T-helper 9 cell (primary cell): ENCODE results near the gene SCGN.

Experiments
- DNase-seq: peaks from one replicate; pipeline ENCODE4 v3.0.0-alpha.2; 2020
- total RNA-seq, 2 donors: gene quantifications; one replicate each; lab custom pipeline; 2026; lab: John Stamatoyannopoulos, UW

The SCGN gene, protein sequence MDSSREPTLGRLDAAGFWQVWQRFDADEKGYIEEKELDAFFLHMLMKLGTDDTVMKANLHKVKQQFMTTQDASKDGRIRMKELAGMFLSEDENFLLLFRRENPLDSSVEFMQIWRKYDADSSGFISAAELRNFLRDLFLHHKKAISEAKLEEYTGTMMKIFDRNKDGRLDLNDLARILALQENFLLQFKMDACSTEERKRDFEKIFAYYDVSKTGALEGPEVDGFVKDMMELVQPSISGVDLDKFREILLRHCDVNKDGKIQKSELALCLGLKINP
- total RNA-seq = 0 reads per million in 2 donors

DNA sequence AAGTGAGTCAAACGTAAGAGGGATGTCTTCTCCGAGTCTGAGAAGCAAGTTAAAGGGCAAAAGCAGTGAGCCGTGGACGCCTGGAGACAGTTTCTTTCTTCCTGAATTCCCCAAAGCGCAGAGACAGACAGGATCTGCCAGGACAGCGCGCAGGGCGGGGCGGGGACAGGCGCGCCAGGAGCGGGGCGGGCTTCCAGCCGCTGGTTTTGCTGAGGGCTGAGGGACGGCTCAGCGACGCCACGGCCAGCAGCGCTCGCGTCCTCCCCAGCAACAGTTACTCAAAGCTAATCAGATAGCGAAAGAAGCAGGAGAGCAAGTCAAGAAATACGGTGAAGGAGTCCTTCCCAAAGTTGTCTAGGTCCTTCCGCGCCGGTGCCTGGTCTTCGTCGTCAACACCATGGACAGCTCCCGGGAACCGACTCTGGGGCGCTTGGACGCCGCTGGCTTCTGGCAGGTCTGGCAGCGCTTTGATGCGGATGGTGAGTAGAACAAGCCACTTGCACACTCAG, at the start of gene SCGN:
TSS of gene SCGN (plus strand) at position 209 of the 509 bp plus-strand sequence. CDS start at position 398, 189 bp downstream.
- peak; percentile 20 for DNase-seq

- DNase-seq = no peak
Measured at GRCh38 chr6:25602674-25602982, 49.4 kb upstream of the SCGN start.

- DNase-seq = no peak
Measured at GRCh38 chr6:25603251-25603650, 48.8 kb upstream of the SCGN start.

GRCh38 chr6:25606151-25606550, 45.9 kb upstream of the SCGN start:
- DNase-seq = no peak

- no peak for DNase-seq
Measured at GRCh38 chr6:25608558-25609174, 43.3 kb upstream of the SCGN start.

DNA sequence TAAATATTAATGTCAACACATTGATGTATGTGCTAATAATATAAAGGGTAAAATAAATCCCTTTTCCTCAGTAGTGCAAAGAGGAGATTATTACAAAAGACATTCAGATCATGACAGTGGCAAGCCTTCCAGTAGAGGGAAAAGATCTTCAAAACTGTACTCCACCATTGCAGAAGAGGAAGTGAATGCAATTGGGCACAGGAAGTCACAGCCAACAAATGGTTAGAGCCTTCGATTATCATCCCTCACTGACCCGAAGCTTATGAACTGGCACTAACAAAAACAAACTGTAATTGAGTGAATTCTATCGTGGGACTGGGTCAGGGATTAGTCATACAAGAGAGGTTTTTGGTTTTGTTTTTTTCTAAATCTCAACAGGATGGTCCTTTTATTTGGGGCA, 39.3 kb upstream of the SCGN start:
- no peak for DNase-seq

- DNase-seq = no peak
Measured at GRCh38 chr6:25613415-25613814, 38.6 kb upstream of the SCGN start.

- no peak for DNase-seq
Measured at GRCh38 chr6:25614052-25614451, 38.0 kb upstream of the SCGN start.

- DNase-seq = no peak
Measured at GRCh38 chr6:25615471-25615870, 36.5 kb upstream of the SCGN start.

GRCh38 chr6:25617997-25618396, 34.0 kb upstream of the SCGN start:
- DNase-seq = no peak

GRCh38 chr6:25619217-25619616, 32.8 kb upstream of the SCGN start:
- DNase-seq = no peak

GRCh38 chr6:25620391-25620790, 31.6 kb upstream of the SCGN start:
- DNase-seq = no peak

DNA sequence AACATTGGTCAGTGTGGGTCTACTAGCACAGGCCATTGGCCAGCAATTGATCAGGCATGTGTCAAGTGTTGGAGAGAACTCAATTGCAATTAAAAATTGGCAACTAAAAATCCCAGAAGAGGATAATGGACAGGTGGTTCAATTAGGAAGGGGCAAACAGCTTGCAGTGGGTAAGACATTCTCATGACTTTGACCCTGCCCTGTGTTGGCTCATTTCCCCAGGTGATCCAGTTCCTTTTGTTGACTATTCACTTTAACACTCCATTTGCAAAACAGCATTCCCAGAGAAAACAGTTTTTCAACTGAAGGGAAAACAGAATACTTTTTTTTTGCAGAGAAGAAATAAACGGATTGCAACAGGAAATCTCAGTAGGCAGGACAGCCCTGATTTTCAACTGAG, 28.9 kb upstream of the SCGN start:
- no peak for DNase-seq

DNA sequence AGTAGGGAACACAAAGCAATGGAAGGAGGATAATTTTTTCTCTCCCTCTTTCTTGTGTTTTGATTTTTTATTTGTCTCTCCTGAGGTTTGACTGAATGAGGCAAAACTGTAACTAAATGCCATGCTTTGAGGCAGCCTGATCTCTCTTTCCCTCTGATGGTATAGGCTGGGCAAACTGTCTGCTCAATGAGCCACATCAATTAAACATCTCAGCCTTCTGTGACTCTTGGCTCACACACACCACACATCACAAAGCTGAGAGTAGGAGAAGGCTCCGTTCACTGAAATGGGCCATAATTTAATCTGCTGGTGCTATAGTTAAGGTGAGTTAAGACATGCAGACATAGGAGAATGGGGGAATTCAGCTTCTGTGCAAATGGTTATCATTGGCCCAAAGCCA, 28.1 kb upstream of the SCGN start:
- no peak for DNase-seq

DNA sequence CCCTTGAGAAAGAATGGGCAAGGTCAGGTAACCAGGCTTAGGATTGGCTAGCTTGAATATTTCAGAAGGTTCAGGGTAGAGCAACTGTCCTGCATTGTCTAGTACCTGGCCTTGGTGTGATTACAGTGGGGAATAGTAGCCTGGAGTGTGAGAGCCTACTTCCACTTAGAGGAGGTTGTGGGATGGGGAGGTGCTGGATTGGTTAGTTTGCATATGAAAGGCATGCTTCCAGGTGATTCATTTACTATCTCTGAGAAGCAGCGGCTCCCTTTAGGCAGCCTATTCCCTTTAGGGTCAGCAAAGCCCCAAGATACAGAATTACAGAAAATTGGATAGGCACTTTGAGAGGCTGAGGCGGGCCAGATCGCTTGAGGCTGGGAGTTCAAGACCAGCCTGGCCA, 25.0 kb upstream of the SCGN start:
- no peak for DNase-seq

- no peak for DNase-seq
Measured at GRCh38 chr6:25628471-25629197, 23.4 kb upstream of the SCGN start.

DNA sequence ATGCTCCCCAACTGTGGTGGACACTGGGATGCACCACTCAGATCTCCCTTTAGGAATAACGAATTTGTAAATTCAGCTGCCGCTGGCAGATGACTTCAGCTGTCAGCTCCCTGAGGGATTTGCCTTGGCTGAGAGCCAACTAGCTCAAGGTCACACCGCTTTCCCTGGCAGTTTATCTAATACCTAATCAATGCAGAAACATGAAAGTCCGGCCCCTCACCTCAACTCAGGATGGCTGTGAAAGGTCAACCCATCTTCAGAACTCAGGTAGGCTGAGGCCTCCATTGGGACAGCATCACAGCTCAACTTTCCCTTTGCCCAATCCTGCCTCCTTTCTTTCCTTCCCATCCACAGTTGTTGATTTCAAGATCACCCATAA, 22.8 kb upstream of the SCGN start:
- no peak for DNase-seq

DNA sequence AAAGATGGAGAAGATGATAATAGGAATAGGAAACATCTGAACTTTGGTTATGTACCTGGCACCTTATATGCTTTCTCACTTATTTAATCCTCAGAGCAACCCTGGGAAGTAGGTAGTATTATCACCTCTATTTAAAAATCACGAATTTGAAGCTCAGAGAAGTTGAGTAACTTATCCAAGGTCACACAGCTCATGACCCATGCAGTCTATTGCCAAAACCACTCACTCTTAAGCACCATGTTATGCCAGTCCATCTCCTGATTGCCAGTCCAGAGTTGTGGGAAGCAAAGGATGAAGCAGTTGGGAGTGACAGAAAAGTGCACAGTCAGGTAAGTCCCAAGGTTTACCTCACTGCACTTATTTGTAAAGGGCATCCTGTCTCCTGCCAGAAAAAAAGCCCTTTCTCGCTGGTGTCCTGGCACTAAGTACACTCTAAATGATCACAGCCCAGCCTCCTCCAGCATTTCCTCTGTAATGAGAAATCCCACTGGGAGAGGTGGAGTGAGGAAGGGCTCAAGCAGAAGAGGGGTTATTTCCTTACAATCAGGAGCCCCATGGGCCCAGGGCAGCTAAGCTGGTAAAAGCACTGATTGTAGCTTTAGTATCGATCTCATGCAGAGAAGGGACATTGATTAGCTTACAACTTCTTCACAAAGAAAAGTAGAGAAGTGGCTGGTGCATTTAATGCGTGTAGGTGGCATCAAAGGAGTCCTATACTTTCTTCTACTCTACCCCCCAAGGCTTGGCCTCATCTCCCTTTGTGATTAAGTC, 21.3 kb upstream of the SCGN start:
- DNase-seq = no peak

- DNase-seq = no peak
Measured at GRCh38 chr6:25635886-25636317, 16.1 kb upstream of the SCGN start.

DNA sequence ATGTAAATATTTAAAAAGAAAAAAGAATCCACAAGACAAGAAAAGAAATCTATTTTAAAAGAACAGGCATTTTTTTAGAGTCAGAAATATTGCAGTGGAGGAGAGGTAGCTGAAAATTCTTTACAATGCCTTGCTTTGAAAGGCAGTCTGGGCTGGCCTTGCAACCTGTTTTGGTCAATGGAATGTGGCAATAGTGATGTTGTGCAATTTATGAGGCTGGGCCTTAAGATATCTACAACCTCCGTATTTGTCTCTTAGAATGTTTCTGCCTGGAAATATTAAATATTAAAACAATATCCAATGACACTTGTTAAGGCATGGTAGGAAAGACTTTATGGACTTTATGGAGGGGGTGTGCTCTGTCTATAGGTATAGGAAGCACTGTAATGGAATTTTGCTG, 14.8 kb upstream of the SCGN start:
- no peak for DNase-seq

DNA sequence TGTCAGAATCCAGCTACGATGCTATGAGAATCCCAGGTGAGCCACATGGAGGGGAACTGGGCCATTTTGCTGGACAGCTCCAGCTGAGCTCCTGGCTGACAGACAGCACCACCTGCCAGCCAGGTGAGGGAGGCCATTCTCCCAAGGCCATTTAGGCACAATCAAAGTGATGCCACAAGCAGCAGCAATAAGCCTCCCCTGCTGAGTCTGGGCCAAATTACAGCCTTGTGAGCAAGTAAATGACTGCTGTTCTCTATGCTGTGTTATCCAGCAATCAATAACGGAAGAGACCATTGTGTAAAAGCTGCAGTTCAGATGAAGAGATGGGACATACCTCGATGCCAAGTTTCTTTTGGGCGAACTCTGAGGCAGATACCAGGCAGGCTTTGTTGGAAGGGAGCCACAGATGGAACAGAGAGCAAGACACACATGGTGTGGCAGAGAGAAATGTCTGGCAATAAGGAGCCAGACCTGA, 14.0 kb upstream of the SCGN start:
- no peak for DNase-seq

GRCh38 chr6:25639653-25640052, 12.4 kb upstream of the SCGN start:
- DNase-seq = no peak

- DNase-seq = no peak
Measured at GRCh38 chr6:25640446-25640845, 11.6 kb upstream of the SCGN start.
